ENCODE results near the gene TYMP. TPM values are rescaled to one million over a fixed set of nuclear protein-coding genes. Genes with fewer than 3 reads are reported as not detected.

The TYMP gene
- total and polyA plus RNA-seq, 2 of the 4 experiments (the other 2 are of a cell fraction): 0.18 to 0.74 TPM

GRCh38 chr22:50568626-50569025 lies 38.8 kb upstream of the TYMP start:
- no peak overlapping the region for H3K9ac ChIP-seq (ENCODE audit: low read depth, low read length)
- H2BK20ac ChIP-seq (ENCODE audit: low read depth, low read length): no peak overlapping the region
- ChIA-PET POLR2A (ENCODE audit: unreplicated experiment) (no interaction called here), CTCF (no interaction called here)
- H2BK15ac ChIP-seq (ENCODE audit: low read depth, low read length): no peak overlapping the region
- 86% methylated on average over 2 of the region's 7 CpGs; no CpG with 5 or more reads in 1 of the 2 experiments for WGBS, 2 experiments (ENCODE audit: extremely low coverage in 2 of 2, insufficient read length in 1 of 2)
- H3K9me3 ChIP-seq (ENCODE audit: control insufficient read depth, insufficient read depth, low read length): no peaks in the 10 kb centered on the region
- peaks cover 7% of the 10 kb centered on the region; the same call in 1 of the 2 replicates for H3K27me3 ChIP-seq (ENCODE audit: control insufficient read depth, insufficient read depth, low read length)
- H3K4me2 ChIP-seq (ENCODE audit: low read depth, low read length): no peak overlapping the region
- no peaks in the 10 kb centered on the region for H4K20me1 ChIP-seq (ENCODE audit: insufficient read depth, low read length)
- intact Hi-C loops (cut with micrococcal nuclease): no loop called here
- no peak overlapping the region for H4K5ac ChIP-seq (ENCODE audit: low read depth, low read length)
- H2AFZ ChIP-seq (replicated peaks; ENCODE audit: low read length, poor library complexity): no peak overlapping the region
- no peaks in the 10 kb centered on the region; the same call in 1 of the 2 replicates for H3K36me3 ChIP-seq (ENCODE audit: control insufficient read depth, insufficient read depth, low read length)
- H2BK5ac ChIP-seq (ENCODE audit: low read depth, low read length, poor library complexity, severe bottlenecking): no peak overlapping the region
- H3K9me1 ChIP-seq (ENCODE audit: insufficient read depth, low read length): no peaks in the 10 kb centered on the region
- no peak overlapping the region for H2AK5ac ChIP-seq (ENCODE audit: low read depth, low read length)
- ATAC-seq (ENCODE audit: low read depth) (no peak), DNase-seq (no peak)
- no peak for TF ChIP-seq MAZ (IDR thresholded peaks at IDR 0.05; ENCODE audit: borderline replicate concordance, low read depth, low read length)
- no peak for TF ChIP-seq MXI1 (IDR thresholded peaks at IDR 0.05; ENCODE audit: borderline replicate concordance, low read depth, low read length)
- TF ChIP-seq ELK1 (IDR thresholded peaks at IDR 0.05; ENCODE audit: borderline replicate concordance, low read depth, low read length): no peak
- TF ChIP-seq MAFK (IDR thresholded peaks at IDR 0.05; ENCODE audit: low read depth, low read length): no peak
- no peak for TF ChIP-seq RCOR1 (IDR thresholded peaks at IDR 0.05; ENCODE audit: insufficient replicate concordance, low read length)
- no peak for TF ChIP-seq USF2 (IDR thresholded peaks at IDR 0.05; ENCODE audit: low read depth, low read length)
- no peak for TF ChIP-seq RFX5 (IDR thresholded peaks at IDR 0.05; ENCODE audit: low read depth, low read length)
- no peak for TF ChIP-seq CEBPB (IDR thresholded peaks at IDR 0.05; ENCODE audit: low read depth, low read length)
- no peak for TF ChIP-seq NFE2L2 (IDR thresholded peaks at IDR 0.05; ENCODE audit: low read depth, low read length)
- no peak for TF ChIP-seq BHLHE40 (IDR thresholded peaks at IDR 0.05; ENCODE audit: low read depth, low read length)
- TF ChIP-seq SMC3 (IDR thresholded peaks at IDR 0.05; ENCODE audit: low read depth, low read length): no peak
- no peak for TF ChIP-seq RAD21 (IDR thresholded peaks at IDR 0.05; ENCODE audit: low read length)
- no peak for TF ChIP-seq CTCF (conservative IDR thresholded peaks at IDR 0.05; ENCODE audit: low read depth, low read length)
- no peak for TF ChIP-seq POLR2A (IDR thresholded peaks at IDR 0.05; ENCODE audit: low read depth, low read length)
- no peak for TF ChIP-seq CHD1 (IDR thresholded peaks at IDR 0.05; ENCODE audit: low read depth, low read length)
- TF ChIP-seq FOS (IDR thresholded peaks at IDR 0.05; ENCODE audit: low read depth, low read length): no peak
- no peak overlapping the region for H2BK120ac ChIP-seq (ENCODE audit: low read depth, low read length)
- dilution Hi-C loops (cut with HindIII; ENCODE audit: low sequenced_read_pairs, unreplicated experiment): no loop called here
- H3K4ac ChIP-seq (ENCODE audit: low read depth, low read length): no peak overlapping the region
- H4K8ac ChIP-seq (ENCODE audit: low read depth in 2 of 2, low read length in 2 of 2): no peak overlapping the region
- no peak overlapping the region for H3K18ac ChIP-seq (ENCODE audit: low read depth, low read length)
- H4K91ac ChIP-seq (ENCODE audit: insufficient read depth, low read depth, low read length): no peak overlapping the region
- in situ Hi-C loops (cut with MboI; ENCODE audit: low sequenced_read_pairs): no loop called here
- no peaks in the 10 kb centered on the region for H3K79me1 ChIP-seq (ENCODE audit: low read depth in 1 of 2, low read length in 2 of 2)
- H3K14ac ChIP-seq (replicated peaks; ENCODE audit: low read depth, low read length): no peak overlapping the region
- H3K4me3 ChIP-seq (ENCODE audit: insufficient read depth, low read depth, low read length): no peak overlapping the region
- H3K23ac ChIP-seq (ENCODE audit: low read depth, low read length): no peak overlapping the region
- no TSS peak for BruUV-seq (replicated peaks)
- no peak overlapping the region for H3K27ac ChIP-seq (ENCODE audit: insufficient read depth, low read length)
- H2AK9ac ChIP-seq (replicated peaks; ENCODE audit: low read depth, low read length, poor library complexity): no peak overlapping the region
- no peak overlapping the region for H3K56ac ChIP-seq (ENCODE audit: extremely low read depth, insufficient read depth, low read length)
- no peaks in the 10 kb centered on the region for H3K4me1 ChIP-seq (ENCODE audit: control insufficient read depth, insufficient read depth, low read length)
